ENCODE measurements around the gene CCPG1. TPM values are rescaled to one million over a fixed set of nuclear protein-coding genes. Genes with fewer than 3 reads are reported as not detected.
"Not testable (repeated sequence)": the region's sequence is repeated elsewhere in the genome, so short reads cannot be mapped to it uniquely, and the experiment has no call there.

CCPG1 gene, protein sequence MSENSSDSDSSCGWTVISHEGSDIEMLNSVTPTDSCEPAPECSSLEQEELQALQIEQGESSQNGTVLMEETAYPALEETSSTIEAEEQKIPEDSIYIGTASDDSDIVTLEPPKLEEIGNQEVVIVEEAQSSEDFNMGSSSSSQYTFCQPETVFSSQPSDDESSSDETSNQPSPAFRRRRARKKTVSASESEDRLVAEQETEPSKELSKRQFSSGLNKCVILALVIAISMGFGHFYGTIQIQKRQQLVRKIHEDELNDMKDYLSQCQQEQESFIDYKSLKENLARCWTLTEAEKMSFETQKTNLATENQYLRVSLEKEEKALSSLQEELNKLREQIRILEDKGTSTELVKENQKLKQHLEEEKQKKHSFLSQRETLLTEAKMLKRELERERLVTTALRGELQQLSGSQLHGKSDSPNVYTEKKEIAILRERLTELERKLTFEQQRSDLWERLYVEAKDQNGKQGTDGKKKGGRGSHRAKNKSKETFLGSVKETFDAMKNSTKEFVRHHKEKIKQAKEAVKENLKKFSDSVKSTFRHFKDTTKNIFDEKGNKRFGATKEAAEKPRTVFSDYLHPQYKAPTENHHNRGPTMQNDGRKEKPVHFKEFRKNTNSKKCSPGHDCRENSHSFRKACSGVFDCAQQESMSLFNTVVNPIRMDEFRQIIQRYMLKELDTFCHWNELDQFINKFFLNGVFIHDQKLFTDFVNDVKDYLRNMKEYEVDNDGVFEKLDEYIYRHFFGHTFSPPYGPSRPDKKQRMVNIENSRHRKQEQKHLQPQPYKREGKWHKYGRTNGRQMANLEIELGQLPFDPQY
- 44.5 TPM for total RNA-seq

DNA sequence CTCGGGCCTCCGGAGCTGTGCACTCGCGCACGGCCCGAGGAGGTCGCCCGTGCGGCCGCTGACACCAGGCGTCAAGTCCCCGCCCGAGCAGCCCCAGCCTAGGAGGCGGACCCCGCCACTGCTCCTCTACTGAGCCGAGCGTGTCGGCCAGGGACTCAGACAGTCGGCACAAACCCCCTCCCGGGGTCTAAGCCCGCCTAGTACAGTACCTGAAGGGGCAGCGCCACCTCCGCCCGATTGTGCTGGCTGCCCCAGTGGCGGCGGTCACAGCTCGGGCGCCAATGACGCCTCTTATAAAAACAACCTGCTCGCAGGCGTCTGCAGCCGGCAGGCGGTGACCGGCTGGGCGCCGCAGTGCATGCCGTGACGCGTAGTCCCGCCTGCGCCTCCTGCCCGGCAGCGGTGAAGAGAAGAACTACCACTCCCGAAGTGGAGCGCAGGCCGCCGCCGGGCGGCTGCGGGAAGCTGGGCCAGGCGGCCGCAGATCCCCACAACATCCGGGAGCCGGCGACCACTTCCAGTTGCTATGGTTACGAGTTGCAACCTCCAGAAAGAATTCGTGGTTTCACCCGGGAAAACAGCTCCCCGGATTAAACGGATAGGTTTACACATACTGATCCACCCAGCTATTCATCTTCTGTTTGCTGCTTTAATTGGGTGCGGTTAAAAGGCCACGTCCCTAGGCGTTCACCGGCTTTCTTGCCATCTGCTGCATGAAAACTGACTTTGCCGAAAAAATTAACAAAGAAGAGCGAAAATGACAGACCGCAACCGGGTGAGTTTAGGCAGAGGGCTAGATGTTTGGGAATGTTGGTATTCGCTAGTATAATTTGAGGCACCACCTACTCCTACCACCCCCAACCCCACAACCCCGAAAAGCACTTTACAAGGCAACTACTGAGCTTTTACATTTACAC, at the start of gene CCPG1, which contains the start of gene PIERCE2:
CCPG1 (minus strand) TSS at position 348 of the 917 bp plus-strand sequence. CDS start 18,935 bp downstream, outside the sequence.
PIERCE2 (plus strand) TSS at position 484 of the 917 bp plus-strand sequence; CDS start at position 758, 274 bp downstream.
- intact Hi-C loops (cut with DNase I), result loop anchor here (1.0 to 10.0 kb wide), 6 partner anchors 89 to 1479 kb away; partner anchors contain the start of genes PIGB, PIGBOS1 and RSL24D1
- H3K4me1 ChIP-seq, result peaks cover 5 to 27% of the 10 kb centered on the region in 2 donors

GRCh38 chr15:55457401-55458022, 49.4 kb upstream of the CCPG1 start:
- intact Hi-C loops (cut with DNase I), result no loop called here
- no peaks in the 10 kb centered on the region for H3K9me3 ChIP-seq
- no peak overlapping the region for H3K4me3 ChIP-seq
- DNase-seq (ENCODE audit: low spot score in 2 of 2), result no peak
- no peak for TF ChIP-seq CTCF (IDR thresholded peaks at IDR 0.05)
- H3K27ac ChIP-seq, result no peak overlapping the region
- no peaks in the 10 kb centered on the region for H3K4me1 ChIP-seq
- no peaks in the 10 kb centered on the region for H3K27me3 ChIP-seq
- no peaks in the 10 kb centered on the region for H3K36me3 ChIP-seq

More for the DNA sequence above, at the start of gene CCPG1, which contains the start of gene PIERCE2:
- H3K9me3 ChIP-seq, result no peaks in the 10 kb centered on the region
- H3K4me3 ChIP-seq, result peak within 1 kb of the TSS; percentile 79 to 81
- H3K27me3 ChIP-seq, result no peaks in the 10 kb centered on the region
- DNase-seq (ENCODE audit: low spot score in 2 of 2), result peak; percentile 79 to 96
- H3K27ac ChIP-seq, result peak within 1 kb of the TSS; percentile 93
- TF ChIP-seq CTCF (IDR thresholded peaks at IDR 0.05), result peak; percentile 90 to 96 (median 96)
- H3K36me3 ChIP-seq, result no peaks in the 10 kb centered on the region

DNA sequence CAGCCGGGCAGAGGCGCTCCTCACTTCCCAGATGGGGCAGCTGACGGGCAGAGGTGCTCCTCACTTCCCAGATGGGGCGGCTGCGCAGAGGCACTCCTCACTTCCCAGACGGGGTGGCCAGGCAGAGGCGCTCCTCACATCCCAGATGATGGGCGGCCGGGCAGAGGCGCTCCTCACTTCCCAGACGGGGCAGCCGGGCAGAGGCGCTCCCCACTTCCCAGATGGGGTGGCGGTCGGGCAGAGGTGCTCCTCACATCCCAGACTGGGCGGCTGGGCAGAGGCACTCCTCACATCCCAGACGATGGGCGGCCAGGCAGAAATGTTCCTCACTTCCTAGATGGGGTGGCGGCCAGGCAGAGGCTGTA, 38.9 kb upstream of the CCPG1 start:
- H3K4me3 ChIP-seq; intact Hi-C loops (cut with DNase I); H3K27me3 ChIP-seq; H3K4me1 ChIP-seq; H3K36me3 ChIP-seq; H3K9me3 ChIP-seq; DNase-seq (ENCODE audit: low spot score in 2 of 2); H3K27ac ChIP-seq: not testable (repeated sequence)

- H3K9me3 ChIP-seq; H3K4me3 ChIP-seq; H3K4me1 ChIP-seq; DNase-seq (ENCODE audit: low spot score in 2 of 2); H3K36me3 ChIP-seq; H3K27ac ChIP-seq; intact Hi-C loops (cut with DNase I); H3K27me3 ChIP-seq: not testable (repeated sequence)
These were observed 38.3 kb upstream of the CCPG1 start for GRCh38 chr15:55446379-55447029.

- H3K4me3 ChIP-seq; H3K4me1 ChIP-seq; H3K27ac ChIP-seq; intact Hi-C loops (cut with DNase I); DNase-seq (ENCODE audit: low spot score in 2 of 2); H3K36me3 ChIP-seq; H3K27me3 ChIP-seq; H3K9me3 ChIP-seq: not testable (repeated sequence)
These were observed 37.8 kb upstream of the CCPG1 start for GRCh38 chr15:55445936-55446335.

DNA sequence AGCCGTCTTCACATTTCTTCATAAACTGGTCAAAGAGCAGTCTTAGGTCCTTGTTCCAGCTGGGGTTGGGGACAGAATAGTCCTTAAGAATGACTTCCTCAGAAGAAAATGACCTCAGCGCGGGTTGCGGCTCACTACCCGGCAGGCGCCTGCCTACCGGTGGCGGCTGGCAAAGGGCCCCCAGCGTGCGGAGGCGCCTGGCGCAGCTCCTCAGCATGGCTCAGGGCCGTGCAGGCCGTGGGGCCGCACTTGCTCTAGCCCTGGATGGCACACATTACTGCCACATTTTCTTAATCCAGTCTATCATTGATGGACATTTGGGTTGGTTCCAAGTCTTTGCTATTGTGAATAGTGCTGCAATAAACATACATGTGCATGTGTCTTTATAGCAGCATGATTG, 35.0 kb upstream of the CCPG1 start:
- H3K27ac ChIP-seq; intact Hi-C loops (cut with DNase I); DNase-seq (ENCODE audit: low spot score in 2 of 2); H3K36me3 ChIP-seq; H3K27me3 ChIP-seq; H3K4me3 ChIP-seq; H3K9me3 ChIP-seq; H3K4me1 ChIP-seq: not testable (repeated sequence)

Data from ascending aorta (tissue), 2 donors.